A549 (cell line): ENCODE measurements around the gene STPG2. TPM values are rescaled to one million over a fixed set of nuclear protein-coding genes. Genes with fewer than 3 reads are reported as not detected.

ENCODE experiments used
- ATAC-seq, 2 experiments: fragments of 200-7000 bp in 1 of 2; fragments of >200 bp in 1 of 2; cut with Nextera tagmentation in 1 of 2; cut with Tn5 transposase in 1 of 2; 3 replicates each; pipeline versions ENCODE4 v1.8.0 to v1.9.1; 2018 to 2020; ENCODE audit warnings: mild to moderate bottlenecking in 1 of 2, moderate library complexity in 1 of 2
- CTCF ChIA-PET: fragments of 300-600 bp; sonication (Branson Sonifier 250); formaldehyde crosslinking; extraction: SDS; loops from one replicate; lab custom pipeline; 2021; ENCODE audit warnings: antibody characterized with exemption, inconsistent platforms; lab: Yijun Ruan, JAX
- POLR2A ChIA-PET: fragments of 350-600 bp; formaldehyde crosslinking; extraction: SDS; loops from one replicate; lab custom pipeline; 2021; ENCODE audit warnings: antibody characterized with exemption, inconsistent platforms; lab: Yijun Ruan, JAX
- DNase-seq, 2 experiments: peaks; one replicate each; pipeline versions ENCODE4 v3.0.0 to v3.0.0-alpha.2; 2011 to 2016; ENCODE audit warnings: low read depth in 1 of 2, low spot score in 1 of 2
- FAIRE-seq: peaks from 2 replicates; lab custom pipeline; 2011; peaks lifted over from hg19 to GRCh38; lab: Jason Lieb, UNC
- H3K27ac ChIP-seq, 2 experiments: fragments of >200 bp; sonication (Bioruptor Twin); formaldehyde crosslinking; 3 replicates each; pipeline ENCODE4 v1.5.1; 2016 to 2017
- H3K4me1 ChIP-seq: fragments of >200 bp; sonication (Bioruptor Twin); formaldehyde crosslinking; 3 replicates; pipeline ENCODE4 v1.6.1; 2016
- H3K4me2 ChIP-seq: fragments of >200 bp; sonication (Bioruptor Twin); formaldehyde crosslinking; 3 replicates; pipeline ENCODE4 v1.6.1; 2016
- H3K4me3 ChIP-seq: fragments of >200 bp; sonication (Bioruptor Twin); formaldehyde crosslinking; 3 replicates; pipeline ENCODE4 v1.5.1; 2016
- H3K9me3 ChIP-seq: fragments of >200 bp; sonication (Bioruptor Twin); formaldehyde crosslinking; 3 replicates; pipeline ENCODE4 v1.6.1; 2016
- BHLHE40 ChIP-seq: IDR thresholded peaks from 2 replicates; pipeline ENCODE4 v1.6.1; 2012; ENCODE audit warnings: low read depth, low read length, inconsistent platforms
- CTCF ChIP-seq: fragments of >200 bp; sonication (Bioruptor Twin); formaldehyde crosslinking; IDR thresholded peaks from 3 replicates; pipeline ENCODE4 v1.5.1; 2016
- E2F6 ChIP-seq: IDR thresholded peaks from 2 replicates; pipeline ENCODE4 v1.6.1; 2012; ENCODE audit warnings: low read depth, borderline replicate concordance
- FOXS1 ChIP-seq: fragments of 250-450 bp; sonication (Bioruptor Pico); IDR thresholded peaks from 2 replicates; pipeline ENCODE4 v1.5.0; 2020; ENCODE audit warnings: mild to moderate bottlenecking, moderate library complexity
- HMGXB4 ChIP-seq: fragments of 250-450 bp; sonication (Bioruptor Pico); IDR thresholded peaks from 2 replicates; pipeline ENCODE4 v1.5.0; 2021; ENCODE audit warnings: mild to moderate bottlenecking, moderate library complexity, borderline replicate concordance
- JUNB ChIP-seq: fragments of >200 bp; sonication (Bioruptor Twin); formaldehyde crosslinking; IDR thresholded peaks from 2 replicates; pipeline ENCODE4 v1.6.1; 2016
- NPAS2 ChIP-seq: fragments of 250-450 bp; sonication (Bioruptor Pico); IDR thresholded peaks from 2 replicates; pipeline ENCODE4 v1.8.0; 2022; ENCODE audit warnings: mild to moderate bottlenecking, moderate library complexity, borderline replicate concordance
- PBX3 ChIP-seq: IDR thresholded peaks from 2 replicates; pipeline ENCODE4 v1.6.1; 2012
- PHF8 ChIP-seq: fragments of 200-600 bp; sonication (generic); IDR thresholded peaks from 2 replicates; pipeline ENCODE4 v1.6.1; 2016; ENCODE audit warnings: low read depth, mild to moderate bottlenecking, antibody characterized with exemption, moderate library complexity, borderline replicate concordance
- RAD21 ChIP-seq, 2 experiments: fragments of >200 bp in 1 of 2; sonication (Bioruptor Twin) in 1 of 2; formaldehyde crosslinking in 1 of 2; IDR thresholded peaks in 1 of 2; conservative IDR thresholded peaks in 1 of 2; 2 replicates in 1 of 2; 3 replicates in 1 of 2; pipeline ENCODE4 v1.6.1; 2012 to 2018; ENCODE audit warnings: inconsistent platforms in 1 of 2
- REST ChIP-seq: fragments of 200-600 bp; sonication (generic); IDR thresholded peaks from 2 replicates; pipeline ENCODE4 v1.6.1; 2016; ENCODE audit warnings: antibody characterized with exemption, mild to moderate bottlenecking, moderate library complexity
- RFX5 ChIP-seq: fragments of 450-650 bp; IDR thresholded peaks from 2 replicates; pipeline ENCODE4 v1.7.1; 2014; ENCODE audit warnings: antibody characterized with exemption, mild to moderate bottlenecking, moderate library complexity
- SMC3 ChIP-seq: fragments of >200 bp; sonication (Bioruptor Twin); formaldehyde crosslinking; IDR thresholded peaks from 3 replicates; pipeline ENCODE4 v1.6.1; 2018; ENCODE audit warnings: inconsistent platforms
- TP53 ChIP-seq: fragments of 250-450 bp; sonication (Bioruptor Pico); IDR thresholded peaks from 2 replicates; pipeline ENCODE4 v1.5.0; 2021; ENCODE audit warnings: mild to moderate bottlenecking, moderate library complexity
- USF2 ChIP-seq: fragments of 450-650 bp; IDR thresholded peaks from 2 replicates; pipeline ENCODE4 v1.6.1; 2014; ENCODE audit warnings: antibody characterized with exemption
- ZFP36 ChIP-seq: fragments of 450-650 bp; IDR thresholded peaks from 2 replicates; pipeline ENCODE4 v1.6.1; 2014; ENCODE audit warnings: borderline replicate concordance; ENCODE audit not compliant: partially characterized antibody
- WGBS: methylation state at CpG from one replicate; pipeline ENCODE4 v1.1.6; 2017; ENCODE audit errors: missing lambda C conversion rate; 5-methylcytosine and 5-hydroxymethylcytosine counted together
- polyA plus RNA-seq, 4 experiments: library from polyadenylated mRNA; depleted of rRNA in 3 of 4; stranded (reverse); fragments of >200 nt; fragmentation: RNase III in 1 of 4; extraction: RNeasy Plus Mini Kit Qiagen cat#74134 plus additional on column Dnase treatment in 1 of 4; gene quantifications; 2 replicates in 3 of 4; 3 replicates in 1 of 4; pipeline ENCODE4 v1.2.3, GENCODE V29; 2011 to 2017

STPG2 gene
- polyA plus RNA-seq, 2 of the 4 experiments (the other 2 are of a cell fraction) = 0.05 TPM; not detected in 1

GRCh38 chr4:97662133-97662532, 481.1 kb downstream of the STPG2 start:
- no peak for FAIRE-seq
- Histone ChIP-seq H3K27ac (no peak overlapping the region), H3K9me3 (no peaks in the 10 kb centered on the region), H3K4me2 (no peak overlapping the region), H3K4me3 (no peak overlapping the region), H3K4me1 (no peaks in the 10 kb centered on the region)
- no peak for DNase-seq
- 28% methylated on average over 2 of the region's 2 CpGs for WGBS
- ChIA-PET POLR2A (no interaction called here), CTCF (no interaction called here)
- ATAC-seq = no peak
- TF ChIP-seq HMGXB4 (CRISPR knock-in tag) (no peak), RFX5 (no peak), REST (no peak), USF2 (no peak), JUNB (no peak), SMC3 (no peak), PBX3 (no peak), BHLHE40 (no peak), FOXS1 (no peak), TP53 (CRISPR knock-in tag) (no peak), NPAS2 (no peak), PHF8 (no peak), E2F6 (no peak), RAD21 (conservative IDR thresholded peaks at IDR 0.05 in 1 of 2, IDR thresholded peaks at IDR 0.05 in 1 of 2) (no peak), ZFP36 (no peak), CTCF (no peak)
